GM21526 (cell line): Measurements from ENCODE around the gene WEE2.

Source experiments
- ATAC-seq: cut with Tn5 transposase; IDR thresholded peaks from one replicate; pipeline ENCODE4 v1.9.1; 2021; ENCODE audit warnings: moderate library complexity; ENCODE audit not compliant: unreplicated experiment, low FRiP score

WEE2 gene

DNA sequence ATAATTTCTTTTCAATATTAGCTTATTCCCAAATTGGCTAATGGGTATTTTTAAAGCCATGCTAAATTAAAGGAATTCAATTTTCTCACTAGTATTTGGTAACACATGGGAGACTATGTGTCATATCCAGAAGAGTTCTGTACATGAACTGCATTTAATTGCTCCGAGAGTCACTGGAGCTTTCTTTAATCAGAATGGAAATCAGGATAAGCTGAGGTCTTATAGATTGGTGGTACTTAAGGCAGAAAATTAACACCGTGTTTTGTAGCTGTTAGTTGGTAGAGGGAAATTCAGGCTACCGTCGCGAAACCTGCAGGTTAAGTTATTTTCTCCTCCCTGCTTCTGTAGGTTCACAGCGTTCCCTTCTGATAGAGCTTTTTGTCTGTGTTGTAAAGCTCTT is at the start of gene WEE2:
WEE2 (plus strand) TSS at position 3 of the 400 bp plus-strand sequence. CDS start 406 bp downstream, outside the sequence.
- no peak for ATAC-seq

DNA sequence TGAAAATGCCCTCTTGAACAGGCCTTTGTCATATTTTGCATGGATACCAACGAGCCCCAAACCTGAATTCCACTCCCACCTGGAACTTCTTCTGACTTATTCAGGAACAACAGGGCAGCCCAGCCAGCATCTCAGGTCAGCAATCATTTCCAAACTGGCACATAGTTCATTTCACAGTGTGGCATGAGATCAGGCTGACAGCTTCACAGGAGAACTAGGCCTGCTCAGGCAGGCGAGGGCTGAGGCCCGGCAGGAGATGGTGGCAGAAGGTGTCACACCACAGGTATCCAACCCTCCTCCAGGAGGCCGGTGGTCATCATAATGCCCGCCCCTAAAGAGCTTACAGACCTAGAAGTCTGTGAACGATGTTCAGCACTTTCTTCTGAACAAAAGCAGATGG is 48.7 kb upstream of the WEE2 start:
- ATAC-seq = no peak

DNA sequence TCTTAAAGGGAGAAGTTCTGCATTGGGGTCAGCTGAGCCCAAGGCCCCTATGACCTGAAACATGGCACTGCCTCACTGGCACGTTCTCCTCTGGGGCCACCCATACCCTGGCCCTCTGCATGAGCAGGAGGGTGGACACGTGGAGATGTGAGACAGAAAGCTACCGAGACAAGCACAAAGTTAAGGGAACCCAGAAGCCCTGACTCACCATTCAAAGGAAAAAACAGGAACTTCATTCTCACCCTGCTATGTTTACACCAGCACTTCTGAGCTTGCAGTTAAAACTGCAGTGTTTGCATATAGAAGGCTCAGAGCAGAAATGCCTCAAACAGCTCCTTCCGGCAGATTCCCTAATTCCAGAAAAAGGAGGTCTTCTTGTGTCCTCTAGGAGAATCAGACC is 47.9 kb upstream of the WEE2 start:
- no peak for ATAC-seq

DNA sequence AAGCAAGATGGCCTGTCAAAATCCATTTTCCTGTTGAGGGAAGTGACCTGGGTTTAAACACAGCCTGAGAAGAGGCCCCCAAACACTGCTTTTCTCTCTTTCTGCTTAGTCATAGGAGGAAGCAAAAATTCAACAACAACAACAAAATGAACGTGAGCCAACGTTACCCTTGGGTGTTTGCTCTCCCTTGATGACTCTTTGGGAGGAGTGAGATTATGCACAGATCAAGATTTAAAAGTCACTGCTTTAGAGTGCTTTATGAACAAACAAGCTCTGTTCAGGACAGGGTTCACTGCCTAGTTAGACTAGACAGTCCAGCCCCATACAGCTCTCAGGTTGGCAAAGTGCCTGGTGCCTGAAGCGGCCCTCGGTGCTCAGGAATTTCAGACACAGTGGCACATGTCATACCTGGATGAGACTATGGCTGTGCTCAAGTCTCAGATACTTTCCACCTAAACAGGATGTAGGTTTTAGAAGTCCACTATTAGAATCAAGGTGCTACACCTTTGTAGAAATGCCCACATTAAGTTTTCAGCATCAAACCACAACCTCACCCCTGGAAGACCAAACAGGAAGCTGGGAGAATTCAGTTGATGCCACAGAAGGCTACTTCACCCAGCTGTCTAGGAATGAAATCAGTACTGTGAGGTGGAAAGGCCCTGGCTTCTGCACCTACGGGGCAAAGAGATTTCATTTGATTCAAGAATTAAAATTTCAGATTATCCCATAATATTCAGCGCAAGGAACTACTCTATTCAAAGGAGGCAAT is 44.9 kb upstream of the WEE2 start:
- no peak for ATAC-seq

DNA sequence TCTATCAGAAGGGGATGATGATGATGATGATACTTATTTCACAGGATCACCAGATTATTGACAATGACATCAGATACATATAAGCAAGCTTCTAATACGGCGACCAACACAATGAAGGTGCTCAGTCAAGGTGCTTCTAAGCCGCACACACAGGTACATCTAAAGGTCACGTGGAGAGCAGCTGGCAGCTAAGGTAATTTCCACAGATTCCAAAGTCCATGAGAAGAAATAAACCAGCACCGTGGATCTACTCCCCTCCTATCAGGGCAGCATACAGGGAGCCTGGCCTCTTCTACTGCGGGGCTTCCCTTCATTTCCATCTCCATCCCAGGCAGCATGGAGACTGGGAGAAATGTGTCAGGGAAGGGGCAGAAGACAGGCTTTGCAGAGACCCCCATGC is 43.7 kb upstream of the WEE2 start:
- no peak for ATAC-seq

DNA sequence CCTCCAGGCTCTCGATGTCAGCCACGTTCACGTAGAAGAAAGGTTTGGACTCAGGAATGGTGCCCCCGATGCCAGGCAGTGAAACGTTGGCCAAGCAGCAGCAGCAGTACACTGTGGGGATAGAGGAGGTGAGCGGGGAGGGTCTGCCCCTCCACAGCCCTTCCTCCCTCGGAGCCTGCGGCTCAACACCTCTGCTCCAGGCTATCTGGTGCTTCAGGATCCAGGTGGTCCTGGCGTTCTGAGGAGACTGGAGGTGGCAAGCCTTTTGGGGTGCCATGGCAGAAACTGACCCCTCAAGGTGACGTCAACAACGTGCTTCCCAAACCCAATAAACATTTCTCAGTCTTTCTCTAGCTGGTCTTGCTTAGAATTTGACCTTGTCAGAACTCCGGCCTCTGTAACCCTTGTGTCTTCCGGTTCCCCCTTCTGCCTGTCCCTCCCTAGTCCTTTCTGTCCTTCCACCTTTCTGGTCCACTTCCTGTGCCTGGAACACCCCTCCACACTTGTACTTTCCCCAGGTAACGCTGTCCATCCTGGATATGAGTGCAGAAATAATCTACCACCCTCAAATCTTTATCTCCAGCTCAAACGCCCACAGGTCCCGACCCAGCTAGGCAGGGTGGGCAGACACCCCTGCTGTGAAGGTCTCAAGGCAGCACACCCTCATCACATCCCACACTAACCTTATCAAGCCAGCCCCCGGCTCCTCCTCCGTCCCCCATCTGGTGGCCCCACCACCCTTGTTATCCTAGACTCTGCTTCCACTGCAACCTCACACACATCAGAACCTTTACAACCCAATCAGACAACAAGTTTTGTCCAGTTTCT is 42.7 kb upstream of the WEE2 start:
- ATAC-seq = no peak

DNA sequence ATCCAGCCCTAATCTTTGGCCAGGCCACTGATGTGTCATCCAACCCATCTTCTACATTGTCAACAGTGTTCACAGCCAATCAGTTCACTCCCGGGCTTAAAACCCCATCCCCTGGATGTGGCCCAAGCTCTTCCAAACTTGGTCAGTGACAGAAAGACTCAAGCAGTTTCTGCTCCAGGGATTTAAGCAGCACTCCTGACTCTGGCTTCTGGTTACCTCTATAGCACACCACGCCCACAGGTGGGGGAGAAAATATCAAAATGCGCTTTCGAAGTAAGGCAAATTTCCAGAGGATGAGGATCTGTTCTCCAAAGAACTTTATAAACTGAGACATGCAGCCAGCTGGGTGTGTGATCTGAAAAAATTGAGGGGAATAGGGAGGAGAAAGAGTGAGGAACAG is 42.1 kb upstream of the WEE2 start:
- no peak for ATAC-seq

DNA sequence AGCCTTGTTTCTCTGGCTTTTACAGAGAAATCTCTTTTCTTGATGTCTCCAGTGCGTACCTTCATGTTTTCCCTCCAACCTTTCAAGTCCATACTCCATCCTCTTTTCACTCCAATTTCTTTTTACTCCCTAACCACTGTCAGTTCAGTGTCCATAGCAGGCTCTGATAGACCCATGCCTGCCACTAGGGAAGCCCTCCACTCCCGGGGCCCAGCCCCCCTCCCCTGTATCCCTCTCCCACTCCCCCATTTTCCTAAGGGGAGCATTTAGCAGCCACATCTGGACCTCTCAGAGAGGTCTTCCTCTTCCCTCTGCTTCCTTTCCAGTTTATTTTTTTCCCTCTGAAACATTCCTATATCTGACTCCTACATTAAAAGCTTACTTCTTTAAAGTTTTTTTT is 39.3 kb upstream of the WEE2 start:
- no peak for ATAC-seq

DNA sequence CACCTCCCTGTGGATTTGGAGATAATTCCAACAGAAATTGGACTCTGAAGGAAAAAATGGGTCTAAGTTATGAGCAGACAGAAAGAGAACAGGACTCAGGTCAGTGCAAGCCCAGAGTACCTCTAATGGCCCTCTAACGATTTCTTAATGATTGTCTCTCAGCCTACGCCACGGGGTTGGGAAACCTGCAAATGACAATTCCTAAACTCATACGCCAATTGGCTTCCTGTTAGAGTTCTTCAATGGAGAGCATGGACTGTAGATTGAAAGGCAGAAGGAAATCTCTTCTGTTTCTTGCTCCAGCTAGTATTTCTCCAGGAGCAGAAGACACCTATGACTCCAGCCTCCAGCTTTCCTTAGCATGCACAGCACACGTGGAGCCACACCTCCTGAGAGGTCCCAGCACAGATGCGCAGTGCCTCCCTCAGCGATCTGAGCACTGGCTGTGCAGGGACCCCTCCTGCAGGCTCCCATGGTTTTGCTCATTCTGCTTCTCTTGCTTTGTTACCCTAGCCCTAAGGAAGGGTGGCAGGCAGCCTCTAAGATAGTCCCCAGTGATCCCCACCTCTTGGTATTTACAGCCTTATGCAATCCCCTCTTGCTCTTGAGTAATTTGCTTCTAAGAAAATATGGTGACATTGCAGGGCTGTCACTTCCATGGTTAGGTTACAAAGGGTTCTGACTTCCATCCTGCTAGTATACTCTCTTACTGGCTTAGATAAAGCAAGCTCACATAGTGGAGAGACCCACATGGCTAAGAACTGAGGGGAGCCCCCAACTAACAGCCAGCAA is 36.3 kb upstream of the WEE2 start:
- no peak for ATAC-seq

DNA sequence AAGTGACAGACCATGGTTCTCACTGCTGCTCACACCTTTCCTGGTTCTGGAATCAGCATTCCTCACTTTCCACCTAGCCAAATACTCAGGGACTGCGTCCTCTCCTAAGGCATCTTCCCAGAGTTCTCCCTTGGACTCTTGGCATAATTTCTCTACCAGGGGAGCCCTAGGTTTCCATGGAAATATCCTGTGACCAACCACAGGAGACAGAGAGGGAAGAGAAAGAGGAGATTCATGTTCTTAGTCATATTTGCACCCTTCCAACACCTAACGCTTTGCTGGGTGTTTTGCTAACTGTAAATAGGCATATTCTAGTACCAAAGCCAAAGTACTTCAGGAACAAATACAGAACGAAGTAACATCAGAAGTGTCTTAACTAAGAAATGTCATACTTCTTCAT is 34.8 kb upstream of the WEE2 start:
- ATAC-seq = no peak

DNA sequence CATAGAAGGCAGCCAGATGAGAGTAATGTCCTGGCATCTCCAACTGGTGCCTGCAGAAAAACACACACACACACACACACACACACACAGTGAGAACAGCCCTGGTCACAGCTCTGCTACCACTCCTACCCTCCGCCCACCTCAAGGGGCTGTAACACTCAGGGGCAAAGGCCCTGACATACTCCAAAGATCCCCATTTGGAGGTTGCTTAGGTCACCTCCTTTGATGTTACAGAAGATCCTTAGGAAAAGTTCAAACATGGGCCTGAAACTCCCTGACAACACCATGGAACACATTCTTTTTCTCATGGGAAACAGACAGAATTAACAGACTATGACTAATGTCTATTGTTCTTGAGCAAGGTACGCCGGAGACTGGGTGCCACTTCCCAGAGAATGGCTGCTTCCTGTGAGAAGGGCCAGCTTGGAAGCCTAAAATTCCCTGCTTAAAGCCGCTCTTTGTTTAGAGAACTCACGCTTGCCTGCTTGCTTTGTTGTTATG is 33.9 kb upstream of the WEE2 start:
- ATAC-seq = no peak

DNA sequence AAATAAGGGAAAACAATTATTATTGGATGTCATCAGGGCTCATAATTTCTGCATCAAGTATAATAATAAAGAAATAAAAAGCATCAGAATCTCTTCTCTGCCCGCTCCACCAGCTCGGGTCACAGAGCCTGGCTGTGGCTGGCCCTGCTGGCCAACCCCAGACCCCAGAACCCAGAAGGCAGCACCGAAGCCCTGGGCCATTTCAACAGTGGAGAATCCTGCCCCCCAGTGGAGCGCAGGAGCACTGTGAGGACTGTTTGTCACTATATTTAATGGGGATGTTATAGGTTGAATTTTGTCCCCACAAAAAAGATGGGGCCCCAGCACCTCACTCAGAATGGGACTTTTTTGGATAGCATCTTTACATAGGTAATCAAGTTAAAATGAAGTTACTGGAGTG is 33.5 kb upstream of the WEE2 start:
- ATAC-seq = no peak

DNA sequence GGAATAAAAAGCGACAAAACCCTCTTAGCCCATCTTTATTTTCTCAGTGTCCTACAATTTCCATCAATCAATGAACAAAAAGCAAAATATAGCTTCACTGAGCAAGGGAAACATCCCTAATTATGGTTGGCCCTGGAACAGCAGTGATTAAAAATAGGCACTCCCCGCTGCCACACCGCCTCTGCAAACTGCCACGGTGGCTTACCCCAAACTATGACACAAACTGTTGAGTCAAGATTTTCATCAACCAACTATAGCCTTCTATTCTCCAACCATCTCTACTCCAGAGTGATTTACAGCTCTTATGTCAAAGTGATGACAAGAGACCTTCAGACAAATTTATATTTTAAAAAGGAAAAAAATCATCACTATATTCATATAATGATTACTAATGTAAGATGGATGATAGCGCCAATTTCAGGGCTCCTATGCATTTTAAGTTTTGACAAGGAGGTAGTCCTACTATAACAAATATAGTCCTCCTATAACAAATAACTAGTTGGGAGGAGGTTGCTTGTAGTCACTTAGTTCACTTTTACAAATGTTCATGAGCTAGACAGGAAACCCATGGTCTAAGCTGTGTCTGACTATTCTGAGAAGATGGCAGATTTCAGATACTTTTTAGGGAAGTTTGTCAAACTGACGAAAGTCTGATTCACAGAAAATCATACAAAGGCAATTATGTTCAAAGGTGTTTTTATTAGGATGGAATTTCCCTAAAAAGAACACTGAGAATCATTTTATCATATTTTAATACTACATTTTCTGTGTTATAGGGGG is 32.5 kb upstream of the WEE2 start:
- no peak for ATAC-seq

DNA sequence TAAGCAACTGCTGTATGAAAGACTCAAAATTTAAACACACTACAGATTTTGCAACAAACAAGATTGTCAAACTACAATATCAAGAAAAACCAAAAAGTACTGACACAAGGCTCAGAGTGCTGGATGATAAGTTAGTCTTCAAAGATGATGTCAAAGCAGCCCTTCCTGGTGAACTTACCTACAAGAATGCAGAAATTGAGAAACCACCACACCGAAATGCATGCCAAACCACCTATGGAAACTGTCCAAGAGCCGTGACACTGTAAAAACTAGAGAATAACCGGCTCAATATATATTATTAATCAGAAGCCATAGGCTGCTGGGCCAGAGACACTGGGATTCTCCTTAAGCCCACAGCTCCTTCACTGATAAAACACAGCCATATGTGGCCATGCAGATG is 31.5 kb upstream of the WEE2 start:
- no peak for ATAC-seq

DNA sequence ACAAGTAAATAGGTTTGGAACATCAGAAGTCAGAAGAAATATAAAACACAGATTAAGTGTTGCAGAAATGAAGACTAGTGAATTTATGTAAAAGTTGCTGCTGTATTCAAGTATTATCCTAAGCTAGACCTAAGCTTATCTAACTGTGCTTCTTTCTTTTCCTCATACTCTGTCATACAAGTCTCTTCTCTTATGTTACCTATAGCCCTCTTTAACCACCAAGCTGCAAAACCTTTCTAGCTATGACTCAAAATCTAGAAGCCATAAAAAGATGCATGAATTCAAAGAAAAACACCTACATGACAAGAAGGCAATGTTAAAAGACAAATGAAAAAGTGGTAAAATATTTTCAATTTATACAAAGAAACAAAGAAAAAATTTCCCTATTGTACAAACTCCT is 29.1 kb upstream of the WEE2 start:
- ATAC-seq = no peak

DNA sequence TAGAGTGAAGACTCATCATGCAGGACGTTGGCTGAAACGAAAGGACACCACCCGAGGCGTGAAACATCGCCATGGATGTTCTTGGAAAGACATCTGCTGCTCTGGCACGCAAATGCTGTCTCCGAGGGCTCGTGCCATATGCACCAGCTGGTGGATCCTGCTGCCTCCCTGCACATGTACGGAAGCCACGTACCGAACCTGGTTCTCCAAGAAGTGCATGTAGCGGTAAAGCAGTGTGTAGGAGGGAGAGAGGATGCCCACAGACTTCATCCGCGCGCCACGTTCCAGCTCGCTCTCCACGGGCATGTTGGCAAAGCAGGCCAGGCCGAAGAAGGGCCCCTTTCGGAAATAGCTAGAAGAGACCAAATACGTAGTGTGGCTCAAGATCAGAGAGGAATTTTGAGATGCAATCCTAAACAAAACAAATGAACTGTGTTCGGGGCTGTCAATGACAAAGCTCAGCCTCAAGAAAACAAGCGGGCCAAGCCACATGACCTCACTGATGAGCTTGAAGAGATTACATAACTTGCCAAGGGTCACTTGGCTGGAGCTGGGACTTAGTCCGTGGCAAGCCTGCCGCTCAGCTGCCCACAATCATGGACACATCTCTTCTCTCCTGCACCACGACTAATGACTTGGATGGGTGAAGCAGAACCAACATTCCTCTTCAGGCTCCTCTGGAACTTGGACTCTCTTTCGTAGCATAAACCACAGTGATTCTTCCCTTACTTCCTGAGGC is 22.7 kb upstream of the WEE2 start:
- no peak for ATAC-seq

DNA sequence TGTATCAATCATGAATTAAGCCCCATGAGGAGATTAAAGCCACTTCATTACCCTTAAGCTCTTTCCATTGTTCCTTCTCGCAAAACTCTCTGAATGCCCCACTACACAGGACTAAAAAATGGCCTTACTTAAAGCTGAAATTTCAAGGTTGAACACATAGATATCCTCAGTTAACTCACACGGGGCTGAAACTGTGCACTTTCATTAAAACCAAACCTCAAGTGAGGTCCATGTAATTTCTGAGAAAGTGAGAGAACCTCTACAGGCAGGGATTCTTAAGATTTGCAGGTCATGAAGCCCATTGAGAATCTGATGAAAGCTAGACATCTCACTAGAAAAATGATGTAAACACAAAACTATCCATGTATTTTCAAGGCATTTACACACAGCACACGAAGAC is 22.1 kb upstream of the WEE2 start:
- no peak for ATAC-seq

DNA sequence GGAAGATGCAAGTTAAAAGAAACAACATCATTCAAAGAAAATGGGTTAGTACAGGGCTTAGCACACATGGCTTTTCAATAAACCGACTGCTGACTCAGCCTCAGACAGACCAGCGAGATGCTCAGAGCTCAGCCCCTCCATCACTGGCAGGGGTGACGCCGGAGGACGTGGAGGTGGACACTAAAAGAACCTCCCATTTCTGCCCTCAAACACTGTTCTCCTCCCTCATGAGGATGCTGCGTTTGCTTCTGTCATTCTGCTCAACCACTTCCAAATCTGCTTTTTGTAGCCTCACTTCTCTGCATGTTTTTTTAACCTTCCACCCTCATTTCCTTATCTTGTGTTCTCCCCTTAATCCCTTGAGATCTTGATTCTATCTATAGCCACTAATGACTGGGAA is 21.5 kb upstream of the WEE2 start:
- no peak for ATAC-seq

DNA sequence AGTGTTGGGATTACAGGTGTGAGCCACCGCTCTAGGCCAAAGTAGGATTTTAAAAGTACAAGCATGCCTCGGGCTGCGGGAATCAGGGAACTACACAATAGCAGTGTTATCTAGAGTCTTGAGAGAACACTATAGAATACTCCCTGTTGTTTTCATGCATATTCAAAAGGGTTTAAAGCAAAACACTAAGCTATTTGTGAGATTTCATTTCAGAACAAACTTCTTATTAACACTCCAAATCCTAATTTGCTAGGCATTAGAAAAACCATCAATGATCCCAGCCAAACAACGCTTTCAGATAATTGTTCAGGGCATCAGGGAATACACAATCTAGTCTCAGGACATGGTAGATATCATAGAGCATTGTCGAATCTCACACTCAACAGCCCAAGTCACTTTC is 20.1 kb upstream of the WEE2 start:
- ATAC-seq = no peak
